Colon (tissue), 2 donors: Measurements from ENCODE around the gene KIAA1217.
"Not testable (repeated sequence)": the region's sequence is repeated elsewhere in the genome, so short reads cannot be mapped to it uniquely, and the experiment has no call there.

Source experiments
- FAIRE-seq: peaks from 2 replicates; lab custom pipeline; 2012; peaks lifted over from hg19 to GRCh38; lab: Jason Lieb, UNC
- donor health status: control.
- donor health status: control.

Gene KIAA1217

DNA sequence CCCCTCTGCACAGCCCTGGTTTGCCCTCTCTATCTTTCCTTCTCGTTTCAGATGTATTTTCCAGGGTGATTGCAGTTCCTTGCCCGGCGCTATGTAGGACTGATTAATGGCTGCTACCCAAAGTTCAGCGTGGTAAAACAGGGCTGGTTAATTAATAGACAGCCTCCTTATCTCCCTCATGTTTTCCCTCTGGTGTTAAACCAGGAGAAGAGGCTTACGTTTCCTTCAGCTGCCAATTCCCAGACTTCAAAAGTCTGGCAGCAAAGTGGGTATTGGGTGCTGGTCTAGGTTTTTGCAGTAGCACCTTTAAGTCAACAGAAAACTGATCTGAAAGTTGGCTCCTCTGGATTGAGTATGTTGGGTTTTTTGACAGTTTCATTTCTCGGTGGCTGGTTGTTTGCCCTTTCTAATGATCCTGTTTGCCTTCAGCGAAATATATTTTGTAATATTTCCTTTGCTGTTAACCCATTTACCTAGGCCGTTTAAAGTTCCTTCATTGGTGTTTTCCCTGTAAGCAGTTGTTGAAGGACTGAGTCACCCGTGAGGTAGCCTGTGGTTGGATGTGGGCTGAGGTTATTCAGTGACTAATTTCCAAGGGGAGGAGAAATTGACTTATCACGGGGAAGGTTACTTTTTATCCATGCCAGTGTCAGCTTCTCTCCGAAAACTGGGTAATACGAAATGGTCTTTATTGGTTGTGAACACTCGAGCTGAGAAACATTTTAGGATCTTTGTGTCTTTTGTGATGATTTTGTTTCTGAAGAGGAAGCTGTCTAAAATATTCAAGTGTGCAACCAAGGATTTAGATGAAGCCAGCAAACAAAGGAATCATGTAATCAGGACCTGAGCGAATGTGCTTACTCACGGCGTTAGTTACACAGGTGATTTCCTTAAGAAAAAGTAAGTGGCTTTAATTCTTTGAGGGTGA is 257.2 kb downstream of the KIAA1217 start:
- FAIRE-seq: peak; percentile 81

DNA sequence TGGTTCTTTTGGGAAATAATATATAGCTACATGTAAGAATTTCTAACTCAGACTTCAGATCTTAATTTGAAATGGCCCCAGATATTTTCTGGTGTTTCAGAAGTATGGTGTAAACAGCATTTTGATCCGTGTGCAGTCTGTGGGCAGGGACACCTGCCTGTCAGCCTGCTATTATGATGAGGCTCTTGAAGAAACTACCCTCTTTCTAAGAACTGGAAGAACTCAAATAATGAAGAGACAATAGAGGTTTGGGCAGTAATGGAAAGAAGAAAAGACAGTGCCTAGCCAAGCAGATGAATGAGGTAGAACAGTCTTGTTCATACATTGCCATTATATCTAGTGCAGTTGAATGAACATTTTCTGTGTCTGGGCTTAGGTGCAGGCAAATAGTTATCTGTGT is 258.2 kb downstream of the KIAA1217 start:
- no peak for FAIRE-seq

DNA sequence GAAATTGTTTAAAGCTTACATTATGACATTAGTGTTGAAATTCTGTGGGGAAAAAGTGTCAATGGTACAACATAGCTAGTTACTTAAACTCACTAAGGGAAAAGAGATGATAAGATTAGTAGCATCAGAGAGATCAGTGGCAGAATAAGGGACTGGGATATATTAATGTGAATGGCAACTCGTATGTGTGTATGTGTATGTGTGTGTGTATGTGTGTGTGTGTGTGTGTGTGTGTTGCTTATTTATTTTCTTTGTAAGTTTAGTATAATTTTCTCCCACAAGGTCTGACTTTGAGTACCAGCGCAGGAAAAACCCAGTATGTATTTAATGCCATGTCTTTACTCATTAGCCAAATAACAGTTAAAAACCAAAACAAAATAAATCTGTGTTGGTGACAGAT is 258.7 kb downstream of the KIAA1217 start:
- no peak for FAIRE-seq

DNA sequence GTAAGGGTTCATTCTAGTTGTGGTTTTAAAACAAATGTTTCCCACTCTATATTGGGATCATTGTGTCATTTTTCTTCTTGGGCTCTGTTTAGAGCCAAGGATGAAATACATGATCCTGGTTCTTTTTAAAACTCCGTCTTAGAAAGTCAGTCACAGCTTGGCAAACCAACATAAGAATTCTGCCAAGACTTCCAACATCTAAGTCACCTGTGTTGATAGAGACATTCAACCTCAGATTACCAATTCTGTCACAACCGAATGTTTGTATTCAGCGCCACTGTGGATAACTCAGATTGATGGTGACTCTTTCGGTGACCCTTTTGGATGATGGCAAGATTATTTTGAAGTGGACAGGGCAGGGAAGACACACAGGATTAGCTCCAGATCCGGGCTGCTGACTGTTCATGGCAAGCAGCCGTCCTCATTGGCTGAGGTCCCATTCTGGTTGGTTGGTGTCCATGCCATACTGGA is 259.4 kb downstream of the KIAA1217 start:
- no peak for FAIRE-seq

DNA sequence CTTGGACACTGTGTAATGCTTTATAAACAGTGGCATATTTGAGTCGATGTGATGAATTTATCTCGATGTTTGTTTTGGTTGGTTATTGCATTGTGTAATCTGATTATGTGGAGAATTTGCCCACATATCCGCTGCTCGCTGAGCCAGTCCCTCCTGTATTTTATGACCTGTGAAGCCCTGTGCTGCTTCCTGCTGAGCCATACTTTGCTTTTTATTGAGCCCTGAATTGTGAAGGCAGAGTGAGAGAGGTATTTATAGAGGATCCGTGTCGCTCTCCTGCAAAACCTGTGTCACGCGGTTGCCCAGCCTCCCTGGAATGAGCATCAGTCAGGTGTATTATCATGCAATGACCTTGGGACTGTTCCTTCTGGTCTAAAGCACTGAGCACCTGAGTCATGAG is 261.1 kb downstream of the KIAA1217 start:
- FAIRE-seq: no peak

DNA sequence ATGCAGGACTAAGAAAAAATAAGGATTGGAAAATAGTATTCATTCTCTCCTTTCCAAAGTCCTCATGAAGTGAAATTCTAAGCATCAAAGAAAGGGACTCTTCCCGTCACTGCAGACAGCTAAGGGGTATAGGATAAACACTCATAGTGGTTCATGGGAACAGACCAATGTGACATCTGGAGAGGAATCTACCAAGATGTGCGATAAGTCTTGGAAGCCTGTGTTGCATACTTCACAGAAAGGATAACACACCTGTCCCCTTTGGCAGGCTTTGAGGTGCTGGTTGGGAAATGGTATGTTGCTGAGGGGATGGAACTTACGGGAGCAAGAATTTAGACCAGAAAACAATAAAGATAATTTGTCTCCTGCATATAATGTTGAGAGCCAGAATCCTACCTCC is 266.7 kb downstream of the KIAA1217 start:
- FAIRE-seq: no peak

DNA sequence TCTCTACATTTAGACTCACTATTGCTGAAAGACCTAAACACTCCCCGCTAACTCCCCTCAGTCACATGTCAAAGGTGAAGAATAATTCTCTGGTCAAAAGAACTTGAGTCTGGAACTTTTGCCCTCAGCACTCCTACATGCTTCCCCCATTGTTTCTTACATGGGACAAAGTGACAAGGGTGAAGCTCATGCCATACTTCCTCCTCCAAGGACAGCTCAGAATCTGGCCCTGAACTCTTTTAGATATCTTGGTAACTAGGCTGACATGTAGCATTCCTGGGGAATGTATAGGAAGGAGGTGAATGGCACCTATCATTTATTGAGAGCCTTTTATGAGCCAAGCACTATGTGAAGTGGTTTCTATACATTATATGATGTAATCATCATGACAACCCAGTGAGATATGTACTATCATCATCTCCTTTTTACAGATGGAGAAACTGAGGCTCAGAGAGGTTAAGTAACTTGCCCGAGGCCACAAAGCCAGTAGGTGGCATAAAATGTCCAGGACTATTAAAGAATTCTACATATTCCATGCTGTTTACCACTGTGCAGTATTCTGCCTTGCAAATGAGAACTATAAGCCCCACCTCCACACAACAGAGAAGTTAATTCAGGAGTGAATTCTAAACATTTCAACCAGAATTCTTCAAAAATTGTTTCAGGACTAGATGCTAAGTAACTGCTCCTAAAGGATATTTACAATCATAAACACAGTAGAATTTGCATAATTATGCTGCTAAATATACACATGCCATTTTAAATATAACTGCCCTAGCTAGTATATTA is 268.2 kb downstream of the KIAA1217 start:
- no peak for FAIRE-seq

DNA sequence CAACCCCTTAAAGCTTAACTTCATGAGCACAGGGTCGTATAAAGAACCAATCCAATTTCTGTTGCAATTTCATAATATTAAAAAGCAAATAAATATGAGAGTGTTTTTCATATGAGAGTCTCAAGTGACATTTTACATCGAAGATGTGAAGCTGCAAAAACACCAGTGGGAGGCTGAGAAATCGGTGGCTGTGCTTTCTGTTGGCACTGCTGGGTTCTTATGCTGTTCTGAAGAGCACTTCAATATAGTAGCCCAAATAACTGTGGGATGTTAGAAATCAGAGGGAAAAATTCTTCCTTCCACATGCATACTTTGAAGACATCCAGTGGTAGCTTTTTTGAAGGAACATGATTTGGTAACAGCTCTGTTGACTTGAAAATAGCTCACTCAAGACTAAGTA is 269.0 kb downstream of the KIAA1217 start:
- FAIRE-seq: no peak

DNA sequence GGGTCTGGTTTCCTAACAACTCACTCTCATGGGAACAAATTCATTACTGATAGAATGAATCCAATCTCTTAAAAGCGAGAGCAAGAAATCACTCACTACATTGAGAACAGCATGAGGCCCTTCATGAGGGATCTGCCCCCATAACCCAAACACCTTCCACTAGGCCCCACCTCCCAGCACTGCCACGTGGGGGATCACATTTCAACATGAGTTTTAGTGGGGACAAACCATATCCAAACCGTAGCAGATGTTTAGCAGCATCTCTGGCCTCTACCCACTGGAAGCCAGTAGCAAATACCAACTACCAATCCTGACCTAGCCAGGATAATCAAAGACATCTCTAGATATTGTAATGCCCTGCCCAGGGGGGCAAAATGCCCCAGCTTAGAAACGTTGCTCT is 270.9 kb downstream of the KIAA1217 start:
- no peak for FAIRE-seq

DNA sequence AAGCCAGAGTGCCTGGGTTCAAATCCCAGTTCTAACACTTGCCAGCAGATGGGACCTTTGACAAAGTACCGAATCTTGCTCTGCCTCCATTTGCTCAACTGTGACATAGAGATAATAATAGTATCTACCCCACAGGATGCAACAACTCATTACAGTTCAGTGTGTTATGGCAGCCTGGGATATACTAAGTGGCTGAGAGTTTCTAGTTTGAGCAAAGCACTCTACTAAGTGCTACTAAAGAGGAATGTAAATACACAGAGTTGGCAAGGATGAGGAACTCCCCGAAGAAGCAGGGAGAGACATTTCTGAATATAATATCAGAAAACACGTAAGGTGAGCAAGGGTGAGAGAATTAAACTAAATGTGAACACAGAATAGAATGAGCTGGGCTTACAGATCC is 271.5 kb downstream of the KIAA1217 start:
- no peak for FAIRE-seq

DNA sequence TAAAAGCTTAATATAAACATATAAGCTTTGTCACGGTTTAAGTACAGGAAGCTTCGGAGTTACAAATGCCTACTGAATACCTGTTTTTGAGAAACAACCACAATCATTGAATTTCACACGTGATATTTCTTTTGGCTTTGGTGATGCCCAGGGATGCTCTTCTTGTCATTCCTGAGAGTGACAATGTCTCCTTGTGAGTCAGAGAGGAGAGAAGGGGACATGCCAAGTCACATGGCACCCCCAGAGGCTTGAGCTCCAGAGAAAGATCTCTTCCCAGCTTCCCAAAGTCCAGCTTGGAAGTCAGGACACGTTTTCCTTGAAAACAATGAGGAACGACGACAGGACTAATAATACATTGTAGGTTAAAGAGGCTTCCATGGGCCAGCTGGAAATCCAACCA is 272.3 kb downstream of the KIAA1217 start:
- no peak for FAIRE-seq

DNA sequence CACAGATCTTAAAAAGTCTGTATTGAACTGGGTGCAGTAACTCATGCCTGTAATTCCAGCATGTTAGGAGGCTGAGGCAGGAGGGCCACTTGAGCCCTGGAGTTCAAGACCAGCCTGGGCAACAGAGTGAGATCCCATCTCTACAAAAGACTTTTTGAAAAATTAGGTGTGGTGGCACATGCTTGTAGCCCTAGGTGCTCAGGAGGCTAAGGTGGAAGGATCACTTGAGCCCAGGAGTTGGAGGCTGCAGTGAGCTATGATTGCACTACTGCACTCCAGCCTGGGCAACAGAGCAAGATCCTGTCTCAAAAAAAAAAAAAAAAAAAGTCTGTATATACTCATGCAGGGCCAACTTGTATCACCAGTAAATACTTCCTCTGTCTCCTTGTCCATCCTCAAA is 273.8 kb downstream of the KIAA1217 start:
- FAIRE-seq: not testable (repeated sequence)

DNA sequence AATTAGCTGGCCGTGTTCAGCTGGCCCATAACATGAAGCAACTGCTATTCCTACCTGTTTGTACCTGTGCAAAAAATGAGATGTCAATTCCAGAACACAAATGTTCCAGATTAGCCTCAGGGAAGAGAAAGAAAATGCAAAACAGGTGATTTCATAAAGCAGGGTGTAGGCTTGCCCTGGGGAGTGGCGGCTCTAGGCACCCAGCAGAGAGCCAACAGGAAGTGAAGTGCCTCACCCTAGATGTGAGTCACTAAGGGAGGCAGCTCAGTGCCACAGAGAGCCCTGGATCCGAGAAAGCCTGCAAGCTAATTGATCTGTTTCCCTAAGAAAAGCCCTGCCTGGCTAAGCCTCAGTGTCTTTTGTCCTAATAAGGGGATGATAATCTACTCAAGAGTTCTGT is 274.8 kb downstream of the KIAA1217 start:
- peak; percentile 74 for FAIRE-seq

DNA sequence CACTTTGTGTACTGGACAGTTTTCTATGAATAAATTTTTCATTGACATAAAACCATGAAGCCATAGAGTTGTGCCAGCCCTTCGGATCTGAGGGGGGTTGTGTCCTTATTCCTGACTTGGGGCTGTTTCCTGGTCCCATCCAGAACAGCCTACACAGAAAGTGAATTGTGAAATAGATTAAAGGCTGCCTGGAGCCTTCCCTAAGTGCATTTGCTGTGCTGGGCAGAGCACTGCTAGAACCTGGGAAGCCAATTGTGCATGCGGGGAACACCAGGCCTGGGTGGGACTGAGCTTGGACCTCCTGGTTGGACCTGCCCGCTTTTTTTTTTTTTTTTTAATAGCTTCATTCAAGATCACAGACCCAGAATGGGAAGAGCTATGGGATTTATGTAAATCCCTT is 275.8 kb downstream of the KIAA1217 start:
- no peak for FAIRE-seq

DNA sequence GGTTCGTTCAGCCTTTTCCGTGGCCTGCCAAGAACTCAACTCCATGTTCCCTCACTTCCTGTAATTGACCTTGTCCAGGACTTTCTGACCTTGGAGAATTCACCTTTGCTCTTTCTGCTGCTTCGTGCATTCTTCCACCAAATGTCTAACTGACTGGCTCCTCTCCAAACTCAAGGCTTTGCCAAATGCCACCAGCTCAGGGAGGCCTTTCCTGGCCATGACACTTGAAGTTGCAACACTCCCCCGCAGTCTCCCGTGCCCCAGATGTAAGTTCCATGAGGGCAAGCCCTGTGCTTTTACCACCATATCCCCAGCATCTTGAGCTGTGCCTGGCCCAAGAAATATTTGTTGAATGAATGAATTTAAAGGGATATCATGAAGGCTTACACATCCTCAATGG is 276.4 kb downstream of the KIAA1217 start:
- FAIRE-seq: no peak

DNA sequence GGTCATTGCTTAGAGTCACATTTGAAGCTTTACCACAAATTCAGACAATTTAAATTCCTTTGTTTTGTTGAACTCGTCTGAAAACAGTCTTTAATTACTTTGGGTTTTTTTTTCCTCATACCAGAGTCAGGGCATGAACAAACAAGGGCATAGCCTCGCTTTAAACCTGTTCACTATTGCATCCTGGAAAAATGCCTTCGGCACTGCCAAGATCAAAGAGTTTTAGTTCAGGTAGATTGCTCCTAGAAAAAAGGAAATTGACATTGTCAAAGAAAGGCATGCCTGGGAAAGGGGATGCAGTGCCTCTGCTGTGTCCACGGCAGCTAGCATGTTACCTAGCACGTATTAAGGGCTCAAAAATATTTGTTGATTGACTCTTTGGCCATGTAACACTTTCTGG is 279.7 kb downstream of the KIAA1217 start:
- no peak for FAIRE-seq

DNA sequence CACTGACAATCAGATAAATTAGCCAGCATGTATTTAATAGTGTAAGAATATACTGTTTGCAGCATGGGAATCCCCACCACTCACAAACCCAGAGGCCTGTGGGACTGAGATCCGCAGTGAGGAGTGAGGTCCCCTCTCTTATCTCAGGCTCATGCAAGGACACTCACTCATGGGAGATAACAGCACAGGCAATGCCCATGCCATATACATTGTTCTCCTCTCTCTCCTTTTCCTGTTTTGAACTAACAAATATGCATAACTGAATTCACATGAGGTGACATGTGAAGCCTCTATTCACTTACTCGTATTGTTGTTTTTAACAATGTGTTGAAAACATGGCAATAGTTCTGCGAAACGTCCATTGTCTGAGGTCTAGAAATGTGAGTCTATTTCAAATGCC is 284.2 kb downstream of the KIAA1217 start:
- FAIRE-seq: no peak

DNA sequence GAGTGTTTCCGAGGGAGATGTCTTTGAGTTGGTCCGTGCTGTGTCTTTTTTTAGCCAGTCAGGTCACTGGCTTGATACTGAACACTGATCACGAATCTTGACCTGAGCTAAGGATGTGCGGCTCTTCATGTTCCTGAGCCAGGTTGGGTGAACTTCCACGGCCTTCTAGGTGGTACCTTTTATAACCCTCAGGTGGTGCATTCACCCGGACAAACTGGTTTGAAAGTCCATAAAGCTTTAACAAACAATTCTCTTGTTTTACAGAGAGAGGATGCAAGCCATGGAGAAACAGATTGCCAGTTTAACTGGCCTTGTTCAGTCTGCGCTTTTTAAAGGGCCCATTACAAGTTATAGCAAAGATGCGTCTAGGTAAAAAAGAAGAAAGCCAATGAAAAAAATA is 285.3 kb downstream of the KIAA1217 start:
- FAIRE-seq: no peak

DNA sequence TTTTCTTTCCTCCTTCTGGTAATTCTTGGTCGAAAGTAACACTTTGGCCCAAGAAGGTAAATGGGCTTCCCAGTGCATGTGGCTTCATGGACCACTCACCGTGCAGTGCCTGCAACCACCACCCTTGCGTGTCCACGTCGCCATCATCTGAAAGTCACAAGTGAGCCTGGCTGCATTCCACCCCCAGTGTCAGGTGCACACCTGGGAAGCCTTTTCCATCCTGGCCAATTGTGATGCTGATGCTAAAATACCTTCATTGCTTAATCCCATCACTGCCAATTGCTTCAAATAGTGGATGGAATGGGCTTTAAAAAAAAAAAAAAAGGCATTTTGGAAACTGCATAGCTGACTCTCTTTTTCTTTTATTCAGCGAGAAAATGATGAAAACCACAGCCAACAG is 285.8 kb downstream of the KIAA1217 start:
- no peak for FAIRE-seq

DNA sequence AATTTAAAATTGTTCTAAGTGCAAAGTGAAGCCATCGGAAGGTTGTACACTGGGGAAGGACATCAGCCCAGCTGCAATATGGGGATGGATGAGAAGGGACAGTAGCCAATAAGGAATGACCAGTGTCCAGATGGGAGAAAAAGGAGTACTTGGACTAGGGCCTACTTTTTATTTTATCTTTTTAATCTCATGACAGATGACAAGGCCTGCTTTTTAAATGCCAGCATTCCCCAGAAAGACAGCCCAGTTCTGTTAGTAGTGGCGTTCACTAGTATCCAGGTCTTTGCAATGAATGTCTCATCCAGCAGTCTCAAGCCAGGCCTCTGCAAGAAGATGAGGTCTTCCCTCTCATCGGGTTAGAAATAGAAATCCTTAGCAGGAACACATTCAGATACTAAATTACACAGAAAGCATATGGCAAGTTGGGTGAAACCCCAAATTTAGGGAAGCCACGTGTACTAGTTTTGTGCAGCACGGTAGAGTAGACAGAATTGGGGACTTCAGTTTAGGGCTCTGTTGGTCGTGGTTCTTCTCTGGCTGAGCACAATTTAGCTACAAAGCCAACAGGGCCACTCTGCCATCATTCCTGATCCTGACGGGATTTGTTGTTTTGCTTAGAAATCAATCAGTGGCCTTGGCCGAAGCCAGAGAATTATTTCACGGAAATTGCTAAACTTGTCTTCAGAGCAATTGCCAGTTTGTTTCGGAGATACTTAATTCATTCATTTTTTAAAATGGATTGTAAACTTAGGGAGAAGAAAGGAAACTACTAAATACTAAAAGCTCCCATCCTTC is 286.9 kb downstream of the KIAA1217 start:
- FAIRE-seq: no peak

DNA sequence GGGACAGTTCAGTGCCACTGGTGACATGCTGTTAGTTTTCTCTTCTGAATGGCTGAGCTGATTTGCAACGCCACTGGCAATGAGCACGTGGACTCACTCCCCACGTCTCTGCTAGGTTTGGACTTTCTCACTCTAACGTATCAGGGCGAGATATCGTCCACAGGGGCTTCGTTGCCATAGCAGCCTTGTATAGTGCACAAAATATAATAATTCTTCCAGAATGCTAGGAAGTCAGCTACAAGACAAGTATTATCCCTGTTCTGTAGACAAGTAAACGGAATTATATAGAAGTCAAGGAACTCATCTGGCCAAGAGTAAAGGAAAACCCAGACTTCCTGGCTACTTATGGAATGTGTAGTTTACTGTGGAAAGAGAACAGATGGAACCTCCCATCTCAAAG is 288.0 kb downstream of the KIAA1217 start:
- FAIRE-seq: no peak

DNA sequence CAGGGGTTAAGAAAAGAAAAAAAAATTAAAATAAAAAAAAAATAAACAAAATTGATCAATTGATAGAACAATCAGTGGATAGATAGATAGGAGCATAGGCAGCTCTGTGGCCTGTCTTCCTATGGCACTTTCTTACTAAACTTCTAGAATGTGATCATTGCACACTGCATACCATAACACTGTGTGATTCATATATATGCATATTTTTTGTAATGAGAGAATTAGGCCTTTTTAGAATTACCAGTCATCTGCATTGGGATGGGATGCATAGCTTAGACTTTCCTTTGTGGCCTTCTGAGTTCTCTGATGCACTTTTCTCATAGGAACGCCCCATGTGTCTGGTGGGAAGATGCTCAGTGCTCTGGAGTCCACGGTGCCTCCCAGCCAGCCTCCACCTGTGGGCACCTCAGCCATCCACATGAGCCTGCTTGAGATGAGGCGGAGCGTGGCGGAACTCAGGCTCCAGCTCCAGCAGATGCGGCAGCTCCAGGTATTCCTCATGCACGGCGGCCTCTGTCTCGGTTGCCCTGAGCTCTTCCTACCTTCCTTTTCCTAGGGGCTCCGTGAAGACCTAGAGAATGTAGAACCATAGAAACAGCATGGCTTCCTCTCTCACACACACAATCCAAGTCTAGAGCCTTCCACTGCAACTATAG is 292.2 kb downstream of the KIAA1217 start:
- FAIRE-seq: no peak
